ENCODE results near the gene DEDD. TPM values are rescaled to one million over a fixed set of nuclear protein-coding genes. Genes with fewer than 3 reads are reported as not detected.

DEDD gene
- total and polyA plus RNA-seq, 2 of the 13 experiments (the other 11 are each of a cell fraction or from before 2014, with no cell fraction given) = 12.6 to 27.8 TPM

- TF ChIP-seq THAP9 (CRISPR knock-in tag; IDR thresholded peaks at IDR 0.05; ENCODE audit: borderline replicate concordance) (no peak; the same call in 1 of the 2 replicates), ZNF326 (CRISPR knock-in tag; IDR thresholded peaks at IDR 0.05; ENCODE audit: borderline replicate concordance) (no peak), HINFP (CRISPR knock-in tag; IDR thresholded peaks at IDR 0.05; ENCODE audit: low read depth) (no peak), HDAC2 (CRISPR knock-in tag; IDR thresholded peaks at IDR 0.05) (peak; percentile 47; the same call in 1 of the 2 replicates), ZNF3 (CRISPR knock-in tag; IDR thresholded peaks at IDR 0.05) (no peak), MED8 (CRISPR knock-in tag; IDR thresholded peaks at IDR 0.05; ENCODE audit: insufficient replicate concordance) (peak; percentile 38), ZUFSP (CRISPR knock-in tag; IDR thresholded peaks at IDR 0.05; ENCODE audit: borderline replicate concordance) (no peak), GATAD2A (CRISPR knock-in tag; IDR thresholded peaks at IDR 0.05) (peak; percentile 49; the same call in 1 of the 2 replicates), JUND (CRISPR knock-in tag; IDR thresholded peaks at IDR 0.05) (no peak), HIC2 (CRISPR knock-in tag; IDR thresholded peaks at IDR 0.05; ENCODE audit: low read depth) (no peak), NFE2L2 (IDR thresholded peaks at IDR 0.05; ENCODE audit: low read length) (no peak), PATZ1 (CRISPR knock-in tag; IDR thresholded peaks at IDR 0.05) (no peak), ZFAT (CRISPR knock-in tag; conservative IDR thresholded peaks at IDR 0.05) (no peak), CEBPG (CRISPR knock-in tag; IDR thresholded peaks at IDR 0.05) (no peak), ZNF451 (CRISPR knock-in tag; IDR thresholded peaks at IDR 0.05) (no peak), ZFP41 (CRISPR knock-in tag; IDR thresholded peaks at IDR 0.05; ENCODE audit: borderline replicate concordance) (no peak), MXD4 (CRISPR knock-in tag; IDR thresholded peaks at IDR 0.05) (peak; percentile 28; the same call in 1 of the 2 replicates), GATAD1 (CRISPR knock-in tag; IDR thresholded peaks at IDR 0.05) (peak; percentile 32; the same call in 1 of the 2 replicates), ZNF780A (CRISPR knock-in tag; IDR thresholded peaks at IDR 0.05) (no peak), PHF5A (CRISPR knock-in tag; IDR thresholded peaks at IDR 0.05; ENCODE audit: low read depth, unreplicated experiment) (no peak)
Observed at GRCh38 chr1:161132410-161133219, at the start of gene DEDD (continued).

Measured in HepG2 (cell line).